Activated CD4-positive, alpha-beta T cell treated with anti-CD3 and anti-CD28 coated beads, Interleukin-2, Interleukin-6, amounts not matched to agents 100 ng/mL and 50 ng/mL, durations not matched to agents 16 hours and 8 hours (primary cell): Measurements from ENCODE around the gene RUNX1.
A peak's percentile ranks its signal among the peaks of the same experiment; 100 is the strongest.
"Not testable (repeated sequence)": the region's sequence is repeated elsewhere in the genome, so short reads cannot be mapped to it uniquely, and the experiment has no call there.

Experiments
- DNase-seq: peaks from one replicate; pipeline ENCODE4 v3.0.0-alpha.2; 2020

Gene RUNX1

GRCh38 chr21:34817821-34818661 is 231.1 kb downstream of the RUNX1 start:
- no peak for DNase-seq

GRCh38 chr21:34815831-34816705 is 233.0 kb downstream of the RUNX1 start:
- no peak for DNase-seq

GRCh38 chr21:34814529-34814951 is 234.6 kb downstream of the RUNX1 start:
- no peak for DNase-seq

DNA sequence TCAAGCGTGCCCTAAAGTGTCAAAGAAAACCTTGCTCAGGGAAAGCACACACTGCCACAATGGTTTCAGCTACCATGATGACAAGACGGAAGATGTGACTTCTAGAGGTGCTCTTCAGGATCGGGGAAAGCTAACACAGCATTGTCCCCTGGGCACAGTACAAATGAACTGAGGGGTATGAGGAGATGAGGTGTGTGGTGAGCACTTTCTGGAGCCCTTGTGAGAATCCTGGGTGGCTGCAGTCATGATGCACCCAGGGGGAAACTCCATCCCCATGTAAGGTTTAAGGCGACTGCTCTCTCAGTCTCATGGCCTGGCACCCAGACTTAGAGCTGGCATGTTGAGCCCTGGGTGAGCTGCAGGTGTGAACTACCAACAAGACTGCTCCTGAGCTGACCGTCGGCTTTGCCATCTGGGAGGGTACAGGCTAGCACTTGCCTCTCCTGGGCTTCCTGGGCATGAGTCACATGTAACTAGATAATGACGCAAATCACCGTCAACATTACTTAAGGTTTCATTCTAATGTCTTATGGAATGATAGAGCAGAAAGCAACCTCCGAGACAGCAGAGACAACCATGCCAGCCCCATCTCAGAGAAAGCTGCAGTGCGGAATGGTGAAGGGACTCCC is 235.7 kb downstream of the RUNX1 start:
- no peak for DNase-seq

DNA sequence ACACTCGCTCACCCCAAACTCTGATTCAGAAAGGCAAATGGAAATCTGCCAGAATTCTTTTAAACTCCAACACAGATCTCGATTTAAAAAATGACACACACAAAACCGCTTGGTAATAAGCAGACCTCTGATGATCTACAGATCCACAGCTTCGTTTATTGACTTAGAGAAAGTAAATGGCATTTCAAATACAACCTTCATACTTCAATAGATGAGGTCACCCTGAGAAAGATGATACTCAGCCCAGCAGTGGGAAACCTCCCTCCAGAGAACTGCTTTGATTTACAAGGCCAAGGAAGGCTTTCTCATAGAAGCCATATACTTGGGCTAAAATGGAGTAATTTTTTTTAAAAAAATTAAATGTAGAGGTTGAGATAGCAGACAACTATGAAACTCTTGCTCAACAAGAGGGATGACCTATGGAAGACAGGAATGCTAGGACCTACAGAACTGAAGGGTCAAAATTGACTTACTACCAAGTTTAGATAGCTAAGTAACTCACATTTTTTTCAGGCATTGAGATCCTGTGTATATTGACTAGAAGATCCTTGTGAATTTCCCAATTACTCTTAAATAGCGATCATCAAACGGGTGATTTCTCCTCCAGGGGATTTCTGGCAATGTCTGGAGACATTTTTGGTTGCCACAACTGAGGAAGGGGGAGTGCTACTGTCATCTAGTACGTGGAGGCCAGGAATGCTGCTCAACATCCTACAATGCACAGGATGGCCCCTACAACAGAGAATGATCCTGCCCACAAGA is 236.4 kb downstream of the RUNX1 start:
- no peak for DNase-seq

- no peak for DNase-seq
These were observed 237.7 kb downstream of the RUNX1 start for GRCh38 chr21:34811368-34811767.

- DNase-seq: peak; percentile 33
These were observed 238.3 kb downstream of the RUNX1 start for GRCh38 chr21:34810786-34811185.

GRCh38 chr21:34809822-34810221 is 239.3 kb downstream of the RUNX1 start:
- no peak for DNase-seq

- no peak for DNase-seq
These were observed 240.4 kb downstream of the RUNX1 start for GRCh38 chr21:34808569-34809204.

- peak; percentile 85 for DNase-seq
These were observed 241.1 kb downstream of the RUNX1 start for GRCh38 chr21:34807881-34808568.

- DNase-seq: peak; percentile 83
These were observed 241.8 kb downstream of the RUNX1 start for GRCh38 chr21:34807146-34807880.

- DNase-seq: no peak
These were observed 242.7 kb downstream of the RUNX1 start for GRCh38 chr21:34806423-34806822.

DNA sequence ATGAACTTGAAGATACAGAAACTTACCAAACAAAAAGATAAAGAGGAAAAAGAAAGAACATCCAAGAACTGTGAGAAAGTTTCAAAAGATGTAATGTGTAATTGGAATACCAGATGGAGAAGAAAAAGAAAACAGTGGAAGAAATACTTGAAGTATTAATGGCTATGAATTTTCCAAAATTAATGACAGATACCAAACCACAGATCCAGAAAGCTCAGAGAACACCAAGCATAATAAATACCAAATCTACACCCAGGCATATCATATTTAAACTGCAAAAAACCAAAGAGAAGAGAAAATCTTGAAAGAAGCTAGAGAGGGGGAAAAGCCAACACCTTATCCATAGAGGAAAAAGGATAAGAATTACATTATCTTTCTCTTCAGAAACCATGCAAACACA is 243.9 kb downstream of the RUNX1 start:
- DNase-seq: no peak

GRCh38 chr21:34804584-34804983 is 244.5 kb downstream of the RUNX1 start:
- not testable (repeated sequence) for DNase-seq

DNA sequence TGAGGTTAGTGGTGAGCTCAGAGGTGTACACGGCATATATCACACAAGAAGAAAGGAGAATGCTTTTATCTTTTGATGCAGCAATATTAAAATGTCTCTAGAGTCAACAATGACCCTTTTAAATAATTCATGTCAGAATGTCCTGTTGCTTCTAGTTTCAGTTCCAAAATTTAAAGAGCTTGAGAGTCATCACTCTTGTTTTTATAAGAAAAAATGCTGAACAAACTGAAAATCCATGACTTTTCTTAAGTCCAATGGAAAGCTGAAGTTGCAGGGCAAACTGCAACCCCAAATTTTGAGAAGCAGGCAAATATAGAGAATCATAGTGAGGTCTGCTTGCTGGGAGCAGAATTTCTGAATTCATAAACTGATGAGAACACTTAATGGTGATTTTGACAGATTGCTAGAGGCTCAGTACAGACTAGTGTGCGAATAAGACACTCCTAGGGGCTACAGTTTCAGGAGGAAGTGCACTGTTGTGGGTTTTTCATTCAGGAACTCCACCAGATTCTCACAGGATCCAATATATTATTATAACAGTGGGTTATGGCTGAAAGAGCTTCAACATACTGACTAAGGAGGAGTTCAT is 245.2 kb downstream of the RUNX1 start:
- DNase-seq: no peak

DNA sequence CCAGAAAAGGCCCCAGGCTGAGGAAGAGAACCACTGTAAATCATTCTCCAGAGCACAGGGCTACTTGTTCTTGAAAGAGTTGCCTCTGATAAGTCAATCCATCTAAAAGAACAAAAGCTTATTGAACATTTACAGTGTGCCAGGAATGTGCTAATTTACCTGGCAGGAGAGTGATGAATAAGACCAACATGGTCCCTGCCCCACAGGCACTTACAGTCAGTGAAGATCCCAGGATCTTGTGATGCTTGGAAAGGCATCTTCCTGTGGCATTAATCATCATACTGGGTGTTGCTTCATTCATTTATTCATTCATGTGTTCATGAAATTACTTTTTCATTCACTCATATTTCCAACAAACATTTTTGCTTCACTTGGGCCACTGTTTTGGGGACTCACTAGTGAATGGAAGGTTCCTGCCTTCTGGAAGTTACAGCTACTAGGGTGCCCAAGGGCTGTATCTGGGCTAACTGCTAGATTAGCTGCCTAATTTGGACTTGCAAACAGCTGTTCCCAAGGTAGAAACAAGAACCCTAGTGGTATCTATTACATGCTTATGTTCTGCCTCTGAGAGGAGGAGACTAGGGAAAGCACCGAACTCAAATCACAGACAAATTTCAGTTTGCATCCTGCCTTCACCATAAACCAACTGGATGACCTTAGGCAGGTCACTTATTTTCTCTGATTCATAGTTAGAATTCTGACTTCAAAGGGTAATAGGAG is 246.8 kb downstream of the RUNX1 start:
- no peak for DNase-seq

GRCh38 chr21:34801519-34802132 is 247.5 kb downstream of the RUNX1 start:
- peak; percentile 23 for DNase-seq

DNA sequence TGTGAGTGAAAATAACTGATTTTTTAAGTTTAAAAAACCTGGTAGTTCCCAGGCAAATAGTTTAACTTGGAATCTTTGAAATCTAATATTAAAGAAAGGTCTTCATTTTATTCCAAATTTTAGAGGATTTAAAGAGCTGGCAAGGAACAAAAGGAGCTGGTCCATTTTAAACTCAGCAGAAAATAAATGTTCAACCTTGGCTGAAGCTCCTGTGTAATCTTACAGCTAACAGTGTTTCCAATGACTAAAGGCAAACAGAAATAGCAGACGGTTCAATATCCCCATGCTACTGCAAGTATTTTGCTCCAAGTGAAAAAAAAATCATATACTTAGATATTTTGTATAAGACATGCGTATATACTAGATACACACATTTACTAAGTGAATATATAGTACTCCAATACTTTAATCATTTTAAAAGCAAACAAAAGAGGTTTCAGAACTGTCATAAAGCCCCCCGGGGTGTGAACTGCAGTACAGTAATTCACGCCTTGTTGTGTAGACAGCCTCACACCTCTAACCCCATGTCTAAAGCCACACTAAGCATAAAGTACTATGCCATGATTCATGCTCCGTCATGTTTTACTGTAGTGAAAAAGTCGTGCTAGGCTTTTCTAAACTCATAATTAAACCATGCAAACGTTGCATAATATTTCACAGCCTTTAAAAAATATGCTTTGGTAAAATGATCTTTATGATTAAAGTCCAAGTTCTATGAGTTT is 248.1 kb downstream of the RUNX1 start:
- DNase-seq: no peak
